NCI-H1092 (cell line): Measurements from ENCODE around the gene CD276.
"Not testable (repeated sequence)": the region's sequence is repeated elsewhere in the genome, so short reads cannot be mapped to it uniquely, and the experiment has no call there.

ENCODE experiments used
- DNase-seq: peaks from one replicate; lab custom pipeline; 2025; lab: John Stamatoyannopoulos, UW

The CD276 gene

DNA sequence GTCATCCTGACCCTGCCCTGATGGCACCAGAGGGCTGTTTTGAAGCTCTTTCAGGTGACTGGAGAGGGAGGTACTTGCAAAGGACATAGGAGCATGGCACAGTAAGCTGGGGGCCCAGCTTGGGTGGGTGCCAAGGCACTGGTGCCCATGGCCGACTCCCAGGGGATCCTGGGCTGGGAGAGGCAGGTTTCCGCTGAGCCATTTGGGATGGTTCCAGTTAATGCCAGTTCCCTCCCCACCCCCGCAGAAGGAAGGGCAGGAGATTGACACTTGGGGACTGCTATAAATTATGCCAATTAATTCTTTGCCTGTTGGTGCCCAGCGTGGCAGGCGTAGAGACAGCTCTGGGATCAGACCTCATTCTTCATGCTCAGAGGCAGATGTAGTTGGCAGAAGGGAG is 26.1 kb downstream of the CD276 start:
- DNase-seq, result no peak

- no peak for DNase-seq
Observed at GRCh38 chr15:73711526-73711925, 27.3 kb downstream of the CD276 start.

GRCh38 chr15:73712107-73712506 is 27.9 kb downstream of the CD276 start:
- DNase-seq, result no peak

- no peak for DNase-seq
Observed at GRCh38 chr15:73714695-73715301, 30.6 kb downstream of the CD276 start.

DNA sequence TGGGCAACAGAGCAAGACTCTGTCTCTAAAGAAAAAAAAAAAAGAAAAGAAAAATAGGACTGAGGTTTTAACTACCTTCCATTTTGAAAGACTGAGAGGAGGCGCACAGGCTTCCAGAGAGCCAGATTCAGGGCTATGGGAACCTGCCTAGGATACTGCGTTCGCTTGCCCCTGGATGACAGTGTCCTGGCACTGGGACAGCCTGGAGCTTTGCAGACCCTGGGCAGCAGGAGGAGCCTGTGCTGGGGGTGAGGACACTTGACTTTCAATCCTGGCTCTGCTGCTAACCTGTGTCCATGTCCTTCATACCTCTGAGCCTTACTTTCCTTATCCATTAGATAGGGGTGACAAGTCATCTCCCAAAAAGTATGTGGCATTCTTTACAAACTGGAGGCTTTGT is 31.2 kb downstream of the CD276 start:
- no peak for DNase-seq

GRCh38 chr15:73716417-73716816 is 32.2 kb downstream of the CD276 start:
- peak; percentile 44 for DNase-seq

GRCh38 chr15:73717206-73717605 is 33.0 kb downstream of the CD276 start:
- DNase-seq, result no peak

GRCh38 chr15:73717802-73718201 is 33.6 kb downstream of the CD276 start:
- no peak for DNase-seq

GRCh38 chr15:73718694-73719093 is 34.5 kb downstream of the CD276 start:
- DNase-seq, result no peak

DNA sequence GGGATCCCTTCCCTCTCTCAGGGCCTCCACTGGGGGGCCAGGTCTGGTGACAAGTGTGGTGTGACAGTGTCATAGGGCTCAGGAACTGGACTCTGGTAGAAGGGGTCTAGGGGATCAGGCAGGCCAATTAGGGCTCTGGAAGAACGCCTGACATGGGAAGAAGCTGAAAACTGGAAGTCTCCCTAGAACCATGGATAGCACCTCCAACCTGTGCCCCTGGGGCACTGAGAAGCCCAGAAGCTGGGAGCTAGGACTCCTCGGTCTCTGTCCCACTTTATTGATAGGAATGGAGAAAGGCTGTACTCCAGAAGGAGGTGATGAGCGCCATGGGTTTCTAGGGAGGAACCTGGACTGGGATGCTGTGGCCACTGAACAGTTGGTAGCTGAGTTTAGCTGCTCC is 38.2 kb downstream of the CD276 start:
- DNase-seq, result no peak

- DNase-seq, result no peak
Observed at GRCh38 chr15:73723191-73723590, 39.0 kb downstream of the CD276 start.

- DNase-seq, result no peak
Observed at GRCh38 chr15:73724212-73724611, 40.0 kb downstream of the CD276 start.

GRCh38 chr15:73727330-73727976 is 43.3 kb downstream of the CD276 start:
- DNase-seq, result no peak

- DNase-seq, result not testable (repeated sequence)
Observed at GRCh38 chr15:73732051-73732450, 47.9 kb downstream of the CD276 start.

GRCh38 chr15:73732930-73733329 is 48.7 kb downstream of the CD276 start:
- DNase-seq, result peak; percentile 8

DNA sequence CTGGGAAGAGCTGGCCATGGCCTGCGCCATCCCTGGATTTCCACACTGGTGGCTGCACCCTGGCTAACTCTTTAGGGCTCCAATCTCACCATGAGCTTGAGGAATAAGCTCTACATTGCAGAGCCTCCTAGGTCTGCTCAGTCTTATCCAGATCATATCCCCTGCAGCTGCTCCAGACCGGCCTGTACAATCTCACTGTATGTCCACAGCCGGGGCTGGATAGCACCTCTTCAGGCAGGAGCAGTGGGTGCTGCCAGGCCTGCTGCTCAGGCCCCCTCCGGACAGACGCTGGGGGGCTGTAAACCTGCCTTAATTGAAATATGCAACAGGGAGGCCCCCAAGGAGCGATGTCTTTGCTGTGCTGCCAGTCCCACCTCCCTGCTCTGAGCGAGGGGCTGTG is 53.4 kb downstream of the CD276 start:
- no peak for DNase-seq

DNA sequence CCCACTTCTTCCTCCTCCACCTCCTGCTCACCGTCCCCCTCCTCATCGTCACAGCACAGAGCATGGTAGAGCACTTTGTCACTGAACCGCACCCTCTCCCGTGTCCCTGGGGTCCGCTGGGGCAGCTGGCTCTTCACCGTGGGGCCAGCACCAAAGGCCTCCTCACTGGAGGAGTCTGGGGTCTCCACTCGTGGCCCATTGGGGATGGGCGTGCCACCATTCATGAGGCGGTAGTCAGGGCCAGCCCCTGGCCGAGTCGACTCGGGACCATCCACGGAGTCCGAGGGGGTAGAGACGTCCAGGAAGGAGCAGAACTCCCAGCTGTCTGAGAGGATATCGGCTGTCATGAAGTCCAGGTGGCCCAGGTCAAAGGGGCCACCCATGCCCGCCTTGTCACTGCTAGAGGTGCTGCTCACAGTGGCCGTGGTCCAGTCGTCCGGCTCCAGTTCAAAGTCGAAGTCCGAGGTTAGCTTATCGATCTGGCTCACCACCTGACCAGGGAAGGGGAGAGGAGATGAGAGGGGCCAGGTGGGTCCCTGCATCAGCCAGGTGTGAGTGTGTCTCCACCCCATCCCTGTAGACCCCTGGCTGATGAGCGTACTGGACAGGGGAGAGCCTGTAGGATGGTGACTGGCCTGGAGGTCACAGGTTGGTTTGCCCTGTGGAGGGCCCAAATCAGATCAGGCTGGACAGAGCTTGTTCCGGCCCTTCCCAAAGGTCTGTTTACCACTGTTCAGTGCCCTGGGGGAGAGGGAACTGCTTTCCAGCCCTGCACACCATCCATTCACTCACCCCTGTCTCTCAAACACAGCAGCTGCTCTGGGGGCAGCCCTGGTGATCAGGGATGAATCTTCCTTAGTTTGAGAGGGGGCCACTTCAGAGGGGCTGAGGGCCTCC is 56.2 kb downstream of the CD276 start:
- no peak for DNase-seq

DNA sequence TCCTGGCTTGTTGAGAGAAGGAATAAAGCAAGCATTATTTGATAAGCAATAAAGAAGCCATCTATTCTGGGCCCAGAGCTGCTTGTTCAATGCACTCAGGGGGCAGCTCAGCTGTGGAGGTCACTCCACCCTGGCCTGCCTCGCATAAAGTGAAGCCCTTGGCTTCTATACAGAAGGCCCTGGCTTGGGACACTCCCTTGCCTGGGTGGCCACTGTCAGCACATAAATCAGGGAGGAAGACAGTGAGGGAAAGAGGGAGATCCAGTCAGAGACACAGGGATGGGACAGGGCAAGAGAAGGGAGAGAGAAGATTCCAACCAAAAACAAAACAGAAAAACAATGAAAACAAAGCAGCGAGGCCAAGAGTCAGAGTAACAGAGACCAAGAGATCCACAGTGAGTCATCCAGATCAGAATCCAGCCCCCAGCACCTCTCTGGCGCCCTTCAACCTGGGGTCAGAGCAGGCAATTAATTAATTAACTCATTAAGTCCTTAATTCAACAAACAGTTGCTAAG is 57.2 kb downstream of the CD276 start:
- no peak for DNase-seq

DNA sequence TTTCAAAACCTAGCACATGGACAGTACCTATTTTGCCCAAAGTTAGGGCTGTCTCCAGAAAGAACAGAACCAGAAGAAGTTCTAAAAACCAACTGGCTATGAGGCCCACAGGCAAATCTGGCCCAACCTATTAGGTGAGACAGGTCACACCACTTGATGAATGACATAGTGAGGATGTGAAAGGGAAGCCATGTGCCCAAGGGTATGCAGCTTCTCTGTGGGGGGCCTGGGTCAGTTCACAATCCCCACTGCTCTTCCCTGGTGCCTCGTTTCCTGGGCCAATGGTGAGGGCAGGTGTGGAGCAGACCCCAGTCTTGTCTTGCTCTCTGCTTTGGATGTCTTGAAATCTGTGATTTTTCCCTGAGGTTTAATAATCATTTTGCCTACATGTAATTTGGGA is 60.1 kb downstream of the CD276 start:
- no peak for DNase-seq

- no peak for DNase-seq
Observed at GRCh38 chr15:73745073-73745472, 60.9 kb downstream of the CD276 start.

GRCh38 chr15:73746261-73746660 is 62.1 kb downstream of the CD276 start:
- DNase-seq, result no peak

- DNase-seq, result no peak
Observed at GRCh38 chr15:73746883-73747282, 62.7 kb downstream of the CD276 start.
